Tibial nerve (tissue), 4 donors: Measurements from ENCODE around the gene KCNJ1.

ENCODE experiments used
- CTCF ChIP-seq, 5 experiments: fragments of 200-600 bp in 3 of 5; fragments of 450-650 bp in 2 of 5; sonication (generic) in 3 of 5; IDR thresholded peaks; one replicate each; pipeline ENCODE4 v1.5.1; 2016 to 2019; ENCODE audit warnings: antibody characterized with exemption in 5 of 5, mild to moderate bottlenecking in 3 of 5, moderate library complexity in 2 of 5
- EP300 ChIP-seq, 2 donors: sonication (generic); formaldehyde crosslinking; IDR thresholded peaks; one replicate each; pipeline ENCODE4 v1.6.1; 2017; ENCODE audit warnings: antibody characterized with exemption in 2 of 2, mild to moderate bottlenecking in 1 of 2
- POLR2A ChIP-seq, 2 donors: fragments of 450-650 bp; IDR thresholded peaks; one replicate each; pipeline ENCODE4 v1.6.1; 2017; ENCODE audit warnings: antibody characterized with exemption in 2 of 2, mild to moderate bottlenecking in 2 of 2, moderate library complexity in 2 of 2

- no peak for TF ChIP-seq CTCF (IDR thresholded peaks at IDR 0.05)
- no peak for TF ChIP-seq EP300 (IDR thresholded peaks at IDR 0.05)
- no peak for TF ChIP-seq POLR2A (IDR thresholded peaks at IDR 0.05)
These were observed 36.6 kb downstream of the KCNJ1 start for GRCh38 chr11:128830290-128831173.
